Muscle of back (tissue), 13 donors: Measurements from ENCODE around the gene ZNF662. TPM values are rescaled to one million over a fixed set of nuclear protein-coding genes. Genes with fewer than 3 reads are reported as not detected.
A peak's percentile ranks its signal among the peaks of the same experiment; 100 is the strongest.
"Not testable (repeated sequence)": the region's sequence is repeated elsewhere in the genome, so short reads cannot be mapped to it uniquely, and the experiment has no call there.

ENCODE experiments used
- DNase-seq, 3 donors: peaks; one replicate each; pipeline versions ENCODE4 v3.0.0 to v3.0.0-alpha.2; 2013
- long read RNA-seq, 9 donors: transcript quantifications; one replicate each; lab custom pipeline, GENCODE V29; 2026
- polyA plus RNA-seq, 10 donors: library from polyadenylated mRNA; unstranded; fragments of 120-200 nt; gene quantifications; one replicate each; pipeline ENCODE4 v1.2.1, GENCODE V29; 2013; ENCODE audit not compliant: insufficient read length in 10 of 10

ZNF662 gene
- 10 to 100 TPM; 10.1 to 28.6 (median 15.3) TPM for polyA plus RNA-seq
- long read RNA-seq, donor 1 = 0 reads
- long read RNA-seq, donor 2 = 0 reads
- long read RNA-seq, donor 3 = 0 reads
- long read RNA-seq, donor 4 = 0 reads
- long read RNA-seq, donor 5, partial matches to known transcripts = 0 of 3 reads
- long read RNA-seq, donor 5, other reads (novel, unspliced or antisense) = 0 of 3 reads
- long read RNA-seq, donor 6 = 0 reads
- long read RNA-seq, donor 7 = 0 reads
- long read RNA-seq, donor 8, partial matches to known transcripts = 0 of 1 reads
- long read RNA-seq, donor 8, other reads (novel, unspliced or antisense) = 0 of 1 reads
- long read RNA-seq, donor 9 = 0 reads

DNA sequence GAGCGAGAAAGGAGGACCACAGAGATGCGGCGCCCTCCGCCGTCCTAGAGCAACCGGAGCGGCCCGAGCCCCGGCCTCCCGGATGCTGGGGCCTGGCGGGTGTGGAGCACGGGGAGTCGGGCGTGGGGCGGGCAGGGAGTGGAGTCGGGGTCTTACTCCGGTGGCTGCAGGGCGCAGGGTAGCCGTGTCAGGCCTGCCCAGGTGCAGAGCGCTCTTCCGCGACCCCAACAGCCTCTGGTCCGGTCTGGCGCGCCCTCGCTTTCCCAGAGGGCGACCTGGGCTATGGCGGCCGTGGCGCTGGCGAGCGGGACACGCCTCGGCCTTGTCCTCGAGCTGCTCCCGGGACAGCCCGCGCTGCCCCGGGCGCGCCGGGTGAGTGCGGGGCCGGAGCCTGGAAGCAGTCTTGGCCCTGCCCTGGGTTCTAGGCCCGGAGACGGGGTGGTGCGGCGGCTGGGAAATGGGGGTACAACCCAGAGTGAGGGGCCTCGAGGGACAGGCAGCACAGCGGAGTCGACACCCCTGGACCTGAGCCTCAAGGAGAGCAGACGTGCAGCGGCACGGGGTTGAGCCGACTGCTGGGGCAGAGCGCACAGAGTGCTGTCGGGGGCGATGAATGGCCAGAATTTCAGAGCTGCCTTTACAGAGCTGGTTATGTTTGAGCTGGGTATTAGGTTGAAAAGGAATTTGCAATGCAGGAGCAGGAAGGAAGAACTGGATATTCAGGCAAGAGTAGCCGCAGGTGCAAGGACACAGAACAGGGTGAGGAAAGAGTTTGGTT is at the start of gene ZNF662:
ZNF662 (plus strand) TSS at position 73 of the 778 bp plus-strand sequence. CDS start 1,973 bp downstream, outside the sequence.
- DNase-seq = peak; percentile 41 to 91 (median 66)

DNA sequence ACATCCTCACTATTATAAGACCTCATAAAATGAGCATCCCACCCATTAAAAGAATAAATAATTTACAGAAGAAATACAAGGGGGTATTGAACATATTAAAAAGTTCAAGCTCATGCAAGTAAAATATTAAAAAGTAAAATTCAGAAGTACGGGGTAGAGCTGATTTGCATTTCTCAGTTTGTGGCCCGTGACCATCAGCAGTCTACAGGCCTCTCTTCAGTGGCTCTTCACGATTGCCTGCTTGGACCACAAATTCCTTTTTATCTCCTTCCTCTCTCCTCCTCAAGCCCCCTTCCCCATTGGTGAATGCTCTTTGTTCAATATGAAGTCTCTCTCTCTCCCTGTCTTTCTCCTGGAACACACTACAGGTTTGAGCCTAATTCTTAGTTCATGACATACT is 49.4 kb upstream of the ZNF662 start:
- no peak for DNase-seq

DNA sequence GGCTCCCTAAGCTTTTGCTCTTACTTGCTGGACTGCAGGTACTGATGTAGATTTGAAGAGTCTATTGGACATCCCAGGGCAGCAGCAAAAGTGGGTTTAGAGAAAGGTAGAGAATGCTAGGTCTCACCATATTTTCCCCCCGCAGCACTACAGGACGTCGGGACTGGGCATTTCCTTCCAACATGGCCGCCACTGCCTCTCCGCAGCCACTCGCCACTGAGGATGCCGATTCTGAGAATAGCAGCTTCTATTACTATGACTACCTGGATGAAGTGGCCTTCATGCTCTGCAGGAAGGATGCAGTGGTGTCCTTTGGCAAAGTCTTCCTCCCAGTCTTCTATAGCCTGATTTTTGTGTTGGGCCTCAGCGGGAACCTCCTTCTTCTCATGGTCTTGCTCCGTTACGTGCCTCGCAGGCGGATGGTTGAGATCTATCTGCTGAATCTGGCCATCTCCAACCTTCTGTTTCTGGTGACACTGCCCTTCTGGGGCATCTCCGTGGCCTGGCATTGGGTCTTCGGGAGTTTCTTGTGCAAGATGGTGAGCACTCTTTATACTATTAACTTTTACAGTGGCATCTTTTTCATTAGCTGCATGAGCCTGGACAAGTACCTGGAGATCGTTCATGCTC is 41.5 kb upstream of the ZNF662 start:
- DNase-seq = no peak

DNA sequence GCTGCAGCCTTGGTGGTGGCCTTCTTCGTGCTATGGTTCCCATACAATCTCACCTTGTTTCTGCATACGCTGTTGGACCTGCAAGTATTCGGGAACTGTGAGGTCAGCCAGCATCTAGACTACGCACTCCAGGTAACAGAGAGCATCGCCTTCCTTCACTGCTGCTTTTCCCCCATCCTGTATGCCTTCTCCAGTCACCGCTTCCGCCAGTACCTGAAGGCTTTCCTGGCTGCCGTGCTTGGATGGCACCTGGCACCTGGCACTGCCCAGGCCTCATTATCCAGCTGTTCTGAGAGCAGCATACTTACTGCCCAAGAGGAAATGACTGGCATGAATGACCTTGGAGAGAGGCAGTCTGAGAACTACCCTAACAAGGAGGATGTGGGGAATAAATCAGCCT is 40.7 kb upstream of the ZNF662 start:
- DNase-seq = no peak

DNA sequence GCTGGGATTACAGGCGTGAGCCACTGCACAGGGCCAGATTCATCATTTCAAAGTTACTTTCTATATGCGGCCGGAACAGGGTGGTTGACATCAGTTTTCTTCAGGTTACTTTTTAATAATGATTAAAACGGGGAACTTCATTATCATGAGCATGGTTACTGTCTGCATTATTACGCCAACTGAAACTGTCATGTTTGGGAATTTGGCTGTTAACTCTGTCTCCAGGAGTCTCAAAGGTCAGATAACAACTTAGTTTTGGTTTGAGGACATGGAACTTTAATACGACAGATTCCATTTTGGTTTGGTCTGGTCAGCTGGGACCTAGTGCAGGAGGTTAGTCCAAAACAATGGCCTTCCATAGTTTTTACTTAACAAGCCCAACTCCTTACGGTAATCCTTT is 38.8 kb upstream of the ZNF662 start:
- DNase-seq = no peak

DNA sequence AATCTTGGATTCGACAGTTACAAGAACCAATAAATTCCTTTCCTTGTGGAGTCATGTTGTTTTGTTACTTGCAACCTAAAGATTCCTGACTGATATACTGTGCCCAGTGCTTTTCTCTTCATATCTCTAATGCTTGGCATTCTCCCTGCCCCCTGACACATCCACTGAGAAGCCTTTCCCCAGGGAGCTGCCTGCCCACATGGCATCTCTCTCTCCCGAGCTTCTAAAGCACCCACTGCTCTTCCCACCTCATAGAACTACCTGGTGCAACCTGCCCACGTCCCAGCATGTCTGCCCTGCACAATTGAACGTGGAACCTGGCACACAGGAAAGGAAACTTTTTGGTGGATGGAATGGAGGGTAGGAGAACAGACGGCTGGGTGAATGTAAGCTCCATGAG is 37.1 kb upstream of the ZNF662 start:
- no peak for DNase-seq

DNA sequence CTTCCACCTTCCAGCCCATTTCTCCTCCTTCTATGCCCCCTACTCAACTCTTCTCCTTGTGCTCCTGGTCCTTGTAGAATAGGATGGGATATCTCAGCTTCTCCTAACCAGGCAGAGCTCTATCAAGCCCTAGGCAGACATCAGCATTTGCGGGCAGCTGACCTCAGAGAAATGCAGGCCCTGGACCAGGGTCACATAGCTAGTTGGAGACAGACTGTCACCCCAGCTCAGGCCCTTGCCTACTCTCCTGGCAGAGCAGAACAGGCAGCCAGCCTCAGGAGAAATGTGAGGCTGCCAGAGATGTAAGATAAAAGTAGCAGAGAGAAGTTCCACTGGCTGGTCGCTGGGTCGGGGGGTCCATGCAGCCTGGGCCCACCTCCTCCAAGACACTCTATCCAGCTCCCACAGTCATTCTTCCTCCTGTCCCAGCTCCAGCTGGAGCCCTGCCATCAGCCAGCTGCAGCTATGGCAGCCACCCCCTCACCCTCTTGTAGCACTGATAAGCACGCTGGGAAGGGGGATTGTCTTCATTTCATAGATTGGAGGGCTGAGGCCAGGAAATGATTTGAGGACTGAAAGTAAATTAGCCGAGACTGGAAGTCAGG is 34.2 kb upstream of the ZNF662 start:
- DNase-seq = peak in 1 of 3 donors; percentile 24

DNA sequence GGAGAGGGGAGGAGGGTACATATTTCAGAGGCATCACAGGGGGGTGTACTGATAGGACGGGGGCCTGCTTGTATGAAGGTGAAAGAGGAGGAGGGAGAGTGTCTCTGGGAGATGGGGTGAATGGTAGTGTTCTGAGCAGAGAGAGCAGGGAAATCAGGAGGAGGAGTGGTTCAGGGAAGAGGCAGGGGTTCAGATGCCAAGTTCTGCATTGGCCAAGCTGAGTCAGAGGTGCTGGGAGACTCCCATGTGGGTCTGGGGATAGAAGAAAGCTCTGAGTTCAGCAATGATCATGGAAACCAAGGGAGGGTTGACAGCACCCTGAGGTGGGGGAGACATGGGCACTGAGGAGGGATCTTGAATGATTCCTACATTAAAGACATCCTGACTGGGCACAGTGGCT is 33.2 kb upstream of the ZNF662 start:
- no peak for DNase-seq

DNA sequence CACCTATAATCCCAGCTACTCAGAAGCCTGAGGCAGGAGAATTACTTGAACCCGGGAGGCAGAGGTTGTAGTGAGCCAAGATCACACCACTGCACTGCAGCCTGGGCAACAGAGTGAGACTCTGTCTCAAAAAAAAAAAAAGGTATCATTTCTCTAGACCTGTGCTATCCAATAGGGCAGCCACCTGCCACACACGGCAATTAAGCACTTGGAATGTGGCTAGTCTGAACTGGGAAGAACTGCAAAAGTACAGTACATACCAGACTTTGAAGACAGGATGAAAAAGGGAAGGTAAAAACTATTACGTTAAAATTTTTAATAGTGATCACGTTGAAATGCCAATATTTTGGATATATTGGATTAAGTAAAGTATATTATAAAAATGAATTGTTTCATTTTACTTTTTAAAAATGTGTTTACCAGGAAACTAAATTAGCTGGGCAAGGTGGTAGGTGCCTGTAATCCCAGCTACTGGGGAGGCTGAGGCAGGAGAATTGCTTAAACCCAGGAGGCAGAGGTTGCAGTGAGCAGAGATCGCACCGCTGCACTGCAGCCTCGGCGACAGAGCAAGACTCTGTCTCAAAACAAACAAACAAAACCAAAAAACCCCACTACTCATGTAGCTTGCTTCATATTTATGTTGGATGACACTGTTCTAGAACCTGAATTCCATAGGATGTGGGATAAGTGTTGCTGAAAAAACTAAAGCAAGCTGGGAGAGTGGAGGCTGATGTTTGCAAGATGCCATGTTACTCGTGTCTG is 32.5 kb upstream of the ZNF662 start:
- no peak for DNase-seq

DNA sequence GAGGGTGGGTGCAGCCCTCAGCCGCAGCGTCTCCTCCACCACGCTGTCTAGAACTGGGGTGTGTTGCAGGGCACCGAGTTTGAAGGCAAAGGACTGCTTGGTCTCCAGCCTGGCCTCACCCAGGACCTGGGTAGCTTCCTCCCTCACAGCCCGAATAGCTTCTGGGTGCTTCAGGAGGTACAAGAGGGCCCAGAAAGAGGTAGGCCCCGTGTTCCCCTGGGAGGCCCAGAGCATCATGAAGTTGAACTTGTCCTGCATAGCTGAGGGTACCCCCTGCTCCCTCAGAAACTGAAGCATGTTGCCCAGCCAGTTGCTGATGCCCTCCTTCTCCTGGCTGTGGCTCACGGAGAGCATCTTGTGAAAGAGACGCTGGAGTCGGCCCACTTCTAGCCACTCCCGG is 31.2 kb upstream of the ZNF662 start:
- no peak for DNase-seq

DNA sequence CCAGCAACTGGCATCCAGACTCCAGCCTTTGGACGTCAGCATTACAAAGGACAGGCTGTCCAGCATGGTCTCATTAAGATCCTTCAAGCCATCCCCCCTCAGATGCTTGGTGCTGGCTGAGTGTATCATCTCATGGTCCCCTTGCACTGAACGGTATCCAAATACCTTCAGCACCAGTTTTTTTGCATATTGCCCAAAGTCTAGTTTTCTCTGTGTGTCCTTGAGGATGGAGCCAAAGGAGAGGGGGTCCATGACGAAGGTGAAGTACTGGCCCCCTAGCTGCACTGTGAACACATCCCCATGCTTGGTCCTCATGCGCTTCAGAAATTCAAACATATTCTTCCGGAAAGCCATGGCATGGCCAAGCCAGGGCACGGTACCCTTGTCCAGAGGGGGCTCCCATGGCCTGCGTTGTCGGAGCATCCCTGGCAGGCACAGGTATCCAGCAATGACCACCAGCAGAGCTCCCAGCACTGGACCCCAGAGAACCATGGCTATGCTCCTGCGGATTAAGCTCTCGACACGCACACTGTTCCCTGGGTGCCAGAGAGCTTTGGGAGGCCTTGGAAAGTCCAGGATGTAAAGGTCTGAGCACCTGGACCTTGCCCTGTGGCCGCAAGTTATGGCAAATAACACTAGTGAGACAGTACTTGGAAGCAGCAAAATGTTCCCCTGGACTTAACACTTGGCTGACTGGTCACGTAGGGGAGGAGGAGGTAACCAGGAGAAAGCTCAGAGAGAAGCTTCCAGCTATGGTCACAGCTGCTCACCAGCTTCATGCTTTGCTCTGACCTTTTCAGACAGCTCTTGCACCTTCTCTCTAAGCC is 30.4 kb upstream of the ZNF662 start, which contains the start of gene CYP8B1:
CYP8B1 (minus strand) TSS at position 555 of the 827 bp plus-strand sequence; CDS start at position 492, 63 bp downstream.
- DNase-seq = no peak

DNA sequence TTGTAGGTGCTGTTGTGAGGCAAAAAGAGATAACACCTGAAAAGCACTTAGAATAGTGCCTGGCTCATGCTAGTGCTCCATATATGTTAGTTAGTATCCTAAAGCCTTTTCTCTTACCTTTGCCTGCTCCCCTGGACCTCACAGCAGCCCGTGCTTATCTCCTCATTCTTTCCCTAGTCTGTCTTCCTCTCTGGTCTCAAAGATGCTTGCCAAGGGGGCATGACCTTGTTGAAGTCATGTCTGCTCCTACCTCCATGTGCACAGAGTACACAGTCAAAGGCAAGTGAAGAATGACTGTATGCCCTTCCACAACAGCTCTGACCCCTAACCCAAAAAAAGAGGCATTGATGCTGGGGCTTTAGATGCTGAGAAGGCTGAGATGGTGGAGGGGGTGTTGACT is 29.5 kb upstream of the ZNF662 start:
- no peak for DNase-seq

DNA sequence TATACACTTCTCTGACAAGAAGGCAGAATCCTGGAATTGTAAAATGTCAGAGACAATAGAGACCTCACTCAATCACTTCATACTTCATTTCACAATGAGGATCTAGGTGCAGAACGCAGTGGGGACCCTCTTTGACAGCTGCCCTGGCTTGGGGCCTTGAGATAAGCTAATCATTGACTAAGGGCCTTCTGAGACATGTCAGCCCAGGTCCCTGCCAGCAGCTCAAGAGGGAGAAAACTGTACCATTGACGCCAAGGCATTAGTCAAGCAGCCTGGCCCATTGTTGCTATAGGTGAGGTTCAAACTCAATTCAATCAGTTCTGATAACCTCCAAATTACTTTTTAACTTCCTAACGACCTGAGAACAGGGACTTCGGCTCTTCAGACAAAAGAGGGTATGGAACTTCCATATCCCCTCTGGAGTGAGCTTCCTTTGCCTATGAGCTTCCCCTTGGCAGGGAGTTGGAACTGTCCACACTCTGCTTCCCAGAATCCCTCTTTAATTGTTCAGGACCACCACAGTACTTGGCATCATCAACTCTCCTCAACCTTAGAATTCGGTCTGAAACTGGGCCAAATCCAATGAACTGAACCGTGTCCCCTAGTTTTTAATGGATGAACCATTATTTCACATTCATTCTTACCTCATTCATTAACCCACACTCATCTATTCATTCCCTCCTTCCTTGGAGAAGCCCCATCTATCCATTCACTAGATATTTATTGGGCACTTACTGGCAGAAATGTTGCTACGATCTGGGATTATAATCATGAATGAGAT is 28.8 kb upstream of the ZNF662 start:
- DNase-seq = no peak

DNA sequence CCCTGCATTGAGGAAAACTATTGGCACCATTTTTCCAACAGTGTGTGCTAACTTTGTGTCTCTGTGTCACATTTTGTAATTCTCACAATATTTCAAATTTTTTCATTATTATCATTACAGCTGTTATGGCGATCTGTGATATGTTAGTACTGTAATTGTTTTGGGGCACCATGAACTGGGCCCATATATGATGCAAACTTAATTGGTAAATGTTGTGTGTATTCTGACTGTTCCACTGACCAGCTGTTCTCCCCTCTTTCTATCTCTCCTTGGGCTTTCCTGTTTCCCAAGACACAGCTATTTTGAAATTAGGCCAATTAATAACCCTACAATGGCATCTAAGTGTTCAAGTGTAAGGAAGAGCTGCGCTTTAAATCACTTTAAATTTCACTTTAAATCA is 28.1 kb upstream of the ZNF662 start:
- no peak for DNase-seq

DNA sequence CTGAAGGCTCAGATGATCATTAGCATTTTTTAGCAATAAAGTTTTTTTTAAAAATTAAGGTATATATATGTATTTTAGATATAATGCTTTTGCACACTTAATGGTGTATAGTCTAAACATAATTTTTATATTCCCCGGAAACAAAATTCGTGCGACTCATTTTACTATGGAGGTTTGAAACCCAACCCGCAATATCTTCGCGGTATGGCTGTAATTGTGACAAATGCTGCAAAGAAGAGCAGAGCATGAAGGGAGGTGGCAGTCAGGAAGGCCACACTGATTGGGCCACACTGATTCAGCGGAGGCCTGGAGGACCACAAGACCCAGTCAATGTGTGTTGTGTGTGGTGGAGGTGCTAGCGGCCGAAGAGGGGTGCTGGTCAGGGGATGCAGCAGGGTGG is 25.8 kb upstream of the ZNF662 start:
- DNase-seq = no peak

DNA sequence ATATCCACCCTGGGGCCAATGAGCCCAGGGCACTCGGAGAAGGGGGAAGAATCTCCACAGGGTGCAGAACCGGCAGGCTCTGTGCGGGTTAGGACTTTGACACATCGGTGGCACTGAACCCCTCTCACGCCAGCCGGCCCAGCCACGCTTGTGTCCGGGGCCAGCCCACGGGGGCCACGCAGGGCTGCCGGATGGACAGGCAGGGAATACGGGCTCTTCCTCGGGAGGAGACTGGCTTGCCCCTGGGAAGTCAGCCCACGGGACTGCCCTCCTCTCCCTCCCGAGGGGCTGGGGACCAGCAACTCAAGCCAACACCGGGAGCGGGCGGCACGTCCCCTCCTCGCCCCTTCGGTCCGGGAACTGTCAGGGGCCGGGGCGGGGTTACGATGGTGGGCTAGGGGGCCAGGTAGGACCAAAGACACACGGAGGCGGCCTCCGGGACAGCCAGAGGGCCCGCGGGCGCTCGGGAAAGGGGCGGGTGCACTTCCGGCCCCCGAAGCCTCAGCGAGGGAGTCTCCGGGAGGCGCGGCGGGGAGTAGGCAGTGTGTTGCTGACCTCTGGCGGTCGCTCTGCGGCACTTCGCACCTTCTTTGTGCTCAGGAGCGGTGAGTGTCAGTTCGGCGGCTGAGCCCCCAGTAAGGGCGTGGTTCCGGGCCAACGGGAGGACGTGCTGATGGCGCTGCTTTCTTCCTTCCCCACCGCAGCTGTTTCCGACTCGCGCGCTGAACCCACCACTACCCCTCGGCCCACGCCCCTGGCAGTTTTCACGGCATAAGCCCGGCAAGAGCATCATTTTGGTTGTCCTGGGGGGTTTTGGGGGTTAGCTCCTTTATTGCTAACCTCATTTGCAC is 25.1 kb upstream of the ZNF662 start:
- peak; percentile 80 to 93 (median 86) for DNase-seq

DNA sequence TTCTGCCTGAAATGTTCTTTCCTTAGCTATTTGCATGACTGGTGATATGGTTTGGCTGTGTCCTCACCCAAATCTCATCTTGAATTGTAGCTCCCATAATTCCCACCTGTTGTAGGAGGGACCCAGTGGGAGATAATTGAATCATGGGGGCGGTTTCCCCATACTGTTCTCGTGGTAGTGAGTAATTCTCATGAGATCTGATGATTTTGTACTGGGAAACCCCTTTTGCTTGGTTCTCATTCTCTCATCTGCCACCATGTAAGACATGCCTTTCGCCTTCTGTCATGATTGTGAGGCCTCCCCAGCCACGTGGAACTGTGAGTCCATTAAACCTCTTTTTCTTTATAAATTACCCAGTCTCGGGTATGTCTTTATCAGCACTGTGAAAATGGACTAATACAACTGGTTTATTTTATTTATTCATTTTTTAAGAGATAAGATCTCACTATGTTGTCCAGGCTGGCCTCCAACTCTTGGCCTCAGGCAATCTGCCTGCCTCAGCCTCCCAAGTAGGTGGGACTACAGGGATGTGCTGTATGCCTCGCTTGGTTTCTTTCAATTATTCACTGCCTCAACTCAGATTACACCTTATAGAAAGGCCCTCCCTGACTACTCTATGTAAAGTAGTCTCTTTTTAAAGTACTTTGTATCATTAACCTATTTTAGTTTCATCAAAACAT is 22.6 kb upstream of the ZNF662 start:
- not testable (repeated sequence) for DNase-seq

DNA sequence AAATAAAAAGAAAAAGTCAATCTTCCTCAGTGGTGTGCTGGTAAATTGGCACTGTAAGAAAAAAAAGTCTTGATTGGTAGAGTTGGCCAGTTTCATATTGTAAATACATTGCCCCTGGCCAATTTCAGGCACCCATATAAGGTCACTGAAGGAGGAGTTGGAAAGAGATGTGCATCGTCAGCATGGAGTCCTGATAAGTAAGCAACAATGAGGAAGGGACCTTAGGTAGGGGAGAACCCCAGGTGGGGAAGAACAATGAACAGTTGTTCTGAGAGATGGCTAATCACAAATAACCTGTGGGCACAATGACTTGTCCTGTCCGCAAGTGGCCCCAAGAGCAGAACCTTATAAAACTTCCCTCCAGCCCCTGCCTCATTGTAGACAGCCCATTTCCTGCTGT is 21.6 kb upstream of the ZNF662 start:
- DNase-seq = no peak
